Rectal smooth muscle tissue (tissue), 1 donor: ENCODE data around the gene SCAPER.

ENCODE experiments used
- H3K27ac ChIP-seq: one replicate; pipeline ENCODE4 v1.7.0; 2013; ENCODE audit warnings: low read depth, low read length, inconsistent platforms
- H3K27me3 ChIP-seq: one replicate; pipeline ENCODE4 v1.7.0; 2013; ENCODE audit warnings: low read length; ENCODE audit not compliant: control insufficient read depth, insufficient read depth
- H3K36me3 ChIP-seq: one replicate; pipeline ENCODE4 v1.7.0; 2013; ENCODE audit warnings: low read length; ENCODE audit not compliant: control insufficient read depth, insufficient read depth
- H3K4me1 ChIP-seq: one replicate; pipeline ENCODE4 v1.7.0; 2013; ENCODE audit warnings: low read length; ENCODE audit not compliant: control insufficient read depth, insufficient read depth
- H3K4me3 ChIP-seq: one replicate; pipeline ENCODE4 v1.7.0; 2013; ENCODE audit warnings: low read length
- H3K9ac ChIP-seq: one replicate; pipeline ENCODE4 v1.7.0; 2013; ENCODE audit warnings: low read length

Gene SCAPER

DNA sequence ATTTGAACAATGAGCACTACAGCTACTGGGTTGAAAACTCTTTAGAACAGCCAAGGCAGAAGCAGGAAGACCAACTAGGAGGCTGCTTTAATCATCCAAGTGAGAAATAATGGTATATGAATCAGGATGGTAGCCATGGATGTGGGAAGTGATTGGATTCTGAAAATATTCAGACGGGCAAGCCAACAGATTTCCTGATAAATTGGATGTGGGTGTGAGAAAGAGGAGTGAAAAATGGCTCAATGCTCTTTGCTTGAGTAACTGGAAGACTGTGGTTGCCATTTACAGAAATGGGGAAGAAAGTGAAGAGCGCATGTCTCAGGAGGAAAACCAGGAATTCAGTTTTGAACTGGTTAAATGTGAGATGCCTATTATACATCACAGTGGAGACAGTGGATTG is 518.2 kb downstream of the SCAPER start:
- Histone ChIP-seq H3K27ac (no peak overlapping the region), H3K4me1 (no peaks in the 10 kb centered on the region), H3K4me3 (no peak overlapping the region), H3K27me3 (no peaks in the 10 kb centered on the region), H3K9ac (no peak overlapping the region), H3K36me3 (no peaks in the 10 kb centered on the region)

GRCh38 chr15:76386178-76386577 is 519.0 kb downstream of the SCAPER start:
- H3K9ac ChIP-seq = no peak overlapping the region
- H3K4me1 ChIP-seq = no peaks in the 10 kb centered on the region
- H3K27me3 ChIP-seq = no peaks in the 10 kb centered on the region
- no peaks in the 10 kb centered on the region for H3K36me3 ChIP-seq
- no peak overlapping the region for H3K4me3 ChIP-seq
- no peak overlapping the region for H3K27ac ChIP-seq

DNA sequence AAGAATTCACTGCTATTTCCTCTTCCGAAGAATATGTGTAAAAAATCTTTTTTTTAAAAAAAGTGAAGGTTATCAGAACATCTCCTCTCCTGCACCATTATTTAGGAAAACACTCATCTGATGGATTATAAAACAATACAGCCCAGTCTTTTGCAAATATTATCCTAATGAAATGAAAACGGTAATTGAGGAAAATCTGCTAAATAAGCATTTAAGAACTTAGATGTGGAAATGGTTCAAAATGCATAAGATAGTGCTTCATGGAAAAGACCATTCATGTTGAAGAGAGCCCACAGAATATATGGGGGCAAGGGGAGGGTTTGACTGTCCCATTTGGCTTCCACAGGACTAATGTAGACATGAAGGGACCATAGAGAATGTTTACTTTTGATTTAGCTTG is 520.7 kb downstream of the SCAPER start:
- no peaks in the 10 kb centered on the region for H3K36me3 ChIP-seq
- no peak overlapping the region for H3K9ac ChIP-seq
- H3K27me3 ChIP-seq = no peaks in the 10 kb centered on the region
- no peaks in the 10 kb centered on the region for H3K4me1 ChIP-seq
- no peak overlapping the region for H3K4me3 ChIP-seq
- no peak overlapping the region for H3K27ac ChIP-seq

- H3K27me3 ChIP-seq = no peaks in the 10 kb centered on the region
- H3K4me1 ChIP-seq = no peaks in the 10 kb centered on the region
- H3K4me3 ChIP-seq = no peak overlapping the region
- no peaks in the 10 kb centered on the region for H3K36me3 ChIP-seq
- no peak overlapping the region for H3K27ac ChIP-seq
- H3K9ac ChIP-seq = no peak overlapping the region
Observed at GRCh38 chr15:76382987-76383728, 522.0 kb downstream of the SCAPER start.

DNA sequence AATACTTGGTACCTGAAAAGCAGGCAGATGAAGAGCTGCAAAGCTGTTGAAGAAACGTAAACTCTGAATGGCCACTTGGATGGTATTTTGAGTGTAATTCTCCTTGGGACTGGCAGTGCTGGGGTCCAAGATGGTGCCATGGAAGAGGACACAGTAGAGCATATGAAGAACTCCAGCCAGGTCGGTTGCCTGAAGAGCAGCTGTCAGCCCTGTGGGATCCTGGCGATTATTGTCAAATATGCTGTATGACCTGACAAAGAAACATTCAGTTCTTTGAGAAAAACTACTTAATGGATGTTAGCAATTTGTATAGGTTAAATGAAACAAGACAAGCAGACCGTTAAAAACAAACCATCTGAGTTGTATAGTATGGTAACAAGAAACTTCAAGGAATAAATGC is 523.8 kb downstream of the SCAPER start:
- no peaks in the 10 kb centered on the region for H3K27me3 ChIP-seq
- no peak overlapping the region for H3K27ac ChIP-seq
- no peaks in the 10 kb centered on the region for H3K4me1 ChIP-seq
- no peaks in the 10 kb centered on the region for H3K36me3 ChIP-seq
- no peak overlapping the region for H3K9ac ChIP-seq
- no peak overlapping the region for H3K4me3 ChIP-seq

DNA sequence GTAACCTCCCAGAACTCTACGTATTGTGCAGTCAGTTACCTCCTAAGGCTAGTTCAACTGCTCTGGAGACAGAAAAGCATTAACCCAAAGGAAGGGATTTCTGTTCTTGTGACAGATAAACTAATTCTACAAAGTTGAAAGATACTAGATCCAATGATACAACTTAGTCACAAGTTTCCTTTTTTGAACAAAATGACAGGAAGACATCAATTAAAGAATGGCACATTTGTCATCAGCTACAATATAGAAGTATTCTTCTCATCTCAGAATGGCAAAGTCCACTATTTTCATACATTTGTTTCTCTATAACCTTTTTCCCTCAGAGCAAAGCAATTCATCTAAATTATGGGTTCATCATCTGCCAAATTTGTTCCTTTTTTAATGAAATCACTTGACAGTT is 524.9 kb downstream of the SCAPER start:
- no peaks in the 10 kb centered on the region for H3K4me1 ChIP-seq
- H3K9ac ChIP-seq = no peak overlapping the region
- H3K27me3 ChIP-seq = no peaks in the 10 kb centered on the region
- no peaks in the 10 kb centered on the region for H3K36me3 ChIP-seq
- no peak overlapping the region for H3K4me3 ChIP-seq
- no peak overlapping the region for H3K27ac ChIP-seq

- H3K27me3 ChIP-seq = no peaks in the 10 kb centered on the region
- no peaks in the 10 kb centered on the region for H3K36me3 ChIP-seq
- no peak overlapping the region for H3K9ac ChIP-seq
- no peak overlapping the region for H3K4me3 ChIP-seq
- H3K4me1 ChIP-seq = no peaks in the 10 kb centered on the region
- H3K27ac ChIP-seq = no peak overlapping the region
Observed at GRCh38 chr15:76378691-76379090, 526.4 kb downstream of the SCAPER start.

DNA sequence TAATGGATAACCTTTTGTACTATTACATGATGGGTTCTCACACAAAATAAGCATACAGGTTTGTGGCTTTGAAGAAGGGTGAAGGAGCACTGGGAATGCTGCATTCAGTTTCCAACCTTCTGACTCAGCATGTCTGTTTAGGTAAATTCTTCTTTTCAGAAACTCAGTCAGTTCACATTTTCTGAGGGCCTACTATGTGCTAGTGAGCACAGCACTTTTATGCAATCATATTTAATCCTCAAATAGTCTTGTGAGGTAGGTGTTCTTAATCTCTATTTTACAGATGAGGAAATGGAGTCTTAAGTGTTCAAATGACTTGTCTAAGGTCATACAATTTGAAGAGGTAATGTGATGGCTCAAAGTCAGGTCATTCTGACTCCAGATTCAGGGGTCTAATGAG is 527.4 kb downstream of the SCAPER start:
- H3K4me3 ChIP-seq = no peak overlapping the region
- no peak overlapping the region for H3K9ac ChIP-seq
- H3K36me3 ChIP-seq = no peaks in the 10 kb centered on the region
- no peak overlapping the region for H3K27ac ChIP-seq
- H3K27me3 ChIP-seq = no peaks in the 10 kb centered on the region
- no peaks in the 10 kb centered on the region for H3K4me1 ChIP-seq

GRCh38 chr15:76377217-76377616 is 527.9 kb downstream of the SCAPER start:
- no peak overlapping the region for H3K9ac ChIP-seq
- H3K27ac ChIP-seq = no peak overlapping the region
- H3K27me3 ChIP-seq = no peaks in the 10 kb centered on the region
- H3K4me3 ChIP-seq = no peak overlapping the region
- no peaks in the 10 kb centered on the region for H3K36me3 ChIP-seq
- H3K4me1 ChIP-seq = no peaks in the 10 kb centered on the region

- H3K36me3 ChIP-seq = no peaks in the 10 kb centered on the region
- H3K4me1 ChIP-seq = no peaks in the 10 kb centered on the region
- H3K27ac ChIP-seq = no peak overlapping the region
- H3K27me3 ChIP-seq = no peaks in the 10 kb centered on the region
- H3K9ac ChIP-seq = no peak overlapping the region
- H3K4me3 ChIP-seq = no peak overlapping the region
Observed at GRCh38 chr15:76376816-76377215, 528.3 kb downstream of the SCAPER start.

GRCh38 chr15:76376029-76376428 is 529.1 kb downstream of the SCAPER start:
- Histone ChIP-seq H3K9ac (no peak overlapping the region), H3K27me3 (no peaks in the 10 kb centered on the region), H3K4me1 (no peaks in the 10 kb centered on the region), H3K36me3 (no peaks in the 10 kb centered on the region), H3K4me3 (no peak overlapping the region), H3K27ac (no peak overlapping the region)

DNA sequence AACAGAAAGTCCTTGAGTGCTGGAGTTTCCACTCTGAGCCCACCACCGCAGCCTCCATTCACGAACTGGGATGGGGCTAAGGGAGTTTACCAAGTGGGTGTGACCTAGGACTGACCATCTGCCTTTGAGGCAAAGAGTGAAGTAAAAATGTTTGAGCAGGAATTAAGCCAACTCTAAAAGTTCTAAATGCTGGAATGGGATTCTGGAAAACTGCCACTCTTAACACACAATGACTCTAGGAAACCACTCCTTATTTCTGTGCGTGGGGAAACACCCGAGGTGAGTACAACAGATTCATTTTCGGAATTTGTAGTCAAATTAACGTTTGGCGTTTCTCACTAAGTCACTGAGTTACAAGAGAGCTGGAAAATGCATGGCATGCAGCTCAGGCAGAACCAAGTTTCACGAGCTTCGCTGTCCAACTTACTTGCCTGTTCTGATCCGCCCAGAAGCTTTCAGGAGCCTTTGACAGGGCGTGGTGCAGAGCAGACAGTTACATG is 537.0 kb downstream of the SCAPER start:
- Histone ChIP-seq H3K36me3 (no peaks in the 10 kb centered on the region), H3K27me3 (no peaks in the 10 kb centered on the region), H3K27ac (no peak overlapping the region), H3K4me1 (no peaks in the 10 kb centered on the region), H3K4me3 (no peak overlapping the region), H3K9ac (no peak overlapping the region)

DNA sequence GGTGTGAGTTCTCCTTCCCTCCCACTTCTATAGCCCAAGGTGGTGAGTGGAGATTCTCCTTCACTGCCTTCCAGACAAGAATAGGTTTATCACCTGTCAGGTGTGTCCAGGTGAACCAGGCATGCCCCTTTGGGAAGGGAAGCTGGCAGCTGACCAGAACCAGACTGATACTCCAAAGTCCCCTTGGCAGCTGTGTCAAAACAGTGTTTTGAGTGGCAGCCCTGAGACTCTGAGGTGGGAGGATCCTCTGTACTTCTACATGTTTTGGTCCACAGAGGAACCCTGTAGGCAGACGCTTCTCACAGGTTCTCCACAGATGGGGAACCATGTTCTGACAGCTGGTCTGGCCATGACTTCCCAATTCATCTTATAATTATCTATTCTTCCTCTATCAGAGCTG is 538.4 kb downstream of the SCAPER start:
- H3K27ac ChIP-seq = no peak overlapping the region
- no peaks in the 10 kb centered on the region for H3K36me3 ChIP-seq
- H3K9ac ChIP-seq = no peak overlapping the region

More for the DNA sequence above, 538.4 kb downstream of the SCAPER start:
- H3K27me3 ChIP-seq = no peaks in the 10 kb centered on the region
- H3K4me3 ChIP-seq = no peak overlapping the region
- H3K4me1 ChIP-seq = no peaks in the 10 kb centered on the region
